Left lung (tissue), 10 donors: ENCODE results near the gene SIK3. TPM values are rescaled to one million over a fixed set of nuclear protein-coding genes. Genes with fewer than 3 reads are reported as not detected.
A peak's percentile ranks its signal among the peaks of the same experiment; 100 is the strongest.

Experiments
- ATAC-seq: fragments of 200-7000 bp; cut with Tn5 transposase; one replicate; pipeline ENCODE4 v1.9.1; 2020; ENCODE audit warnings: moderate library complexity
- DNase-seq, 4 donors: peaks; one replicate each; pipeline ENCODE4 v3.0.0-alpha.2; 2013 to 2020
- H3K27ac ChIP-seq, 2 donors: fragments of 200-600 bp; sonication (generic) in 1 of 2; one replicate each; pipeline versions ENCODE4 v1.5.0 to v1.8.0; 2020 to 2021
- H3K27me3 ChIP-seq, 2 donors: fragments of 200-600 bp; sonication (generic) in 1 of 2; one replicate each; pipeline versions ENCODE4 v1.5.0 to v1.8.0; 2020 to 2021
- H3K36me3 ChIP-seq, 2 donors: fragments of 200-600 bp; sonication (generic) in 1 of 2; one replicate each; pipeline versions ENCODE4 v1.5.0 to v1.8.0; 2020 to 2021
- H3K4me1 ChIP-seq, 2 donors: fragments of 200-600 bp; one replicate each; pipeline ENCODE4 v1.8.0; 2021
- H3K4me3 ChIP-seq, 2 donors: fragments of 200-600 bp; sonication (generic) in 1 of 2; one replicate each; pipeline versions ENCODE4 v1.5.0 to v1.8.0; 2020 to 2021; ENCODE audit warnings: mild to moderate bottlenecking in 1 of 2
- H3K9me3 ChIP-seq, 2 donors: fragments of 200-600 bp; sonication (generic) in 1 of 2; one replicate each; pipeline versions ENCODE4 v1.5.0 to v1.8.0; 2020 to 2021
- intact Hi-C, 2 donors: fragments of 100-400 bp; cut with DNase I; formaldehyde crosslinking; loops; one replicate each; pipeline versions ENCODE4 v1.11.2 to v1.14.2; 2022
- polyA plus RNA-seq, 6 donors: library from polyadenylated mRNA; unstranded; fragments of 120-200 nt; gene quantifications; one replicate each; pipeline ENCODE4 v1.2.1, GENCODE V29; 2013; ENCODE audit not compliant: insufficient read length in 6 of 6
- total RNA-seq, 2 donors: library from RNA; stranded (reverse); fragmentation: NEBNext Ultra II Directional; extraction: Animal tissue kit (Norgen Biotek cat#: 25700); gene quantifications; one replicate each; pipeline ENCODE4 v1.2.1, GENCODE V29; 2021
- TF ChIP-seq, protein P1 (sequence below), 2 donors: fragments of 200-600 bp; sonication (generic) in 1 of 2; IDR thresholded peaks; one replicate each; pipeline versions ENCODE4 v1.5.0 to v1.8.0; 2021; ENCODE audit warnings: antibody characterized with exemption in 2 of 2
- donor health status: DM: no; HTN: yes; CAD: no.
- donor health status: DM: no; HTN: no; CAD: no.

Gene SIK3
- total and polyA plus RNA-seq, 8 donors, result 28.0 to 49.6 (median 35.9) TPM

DNA sequence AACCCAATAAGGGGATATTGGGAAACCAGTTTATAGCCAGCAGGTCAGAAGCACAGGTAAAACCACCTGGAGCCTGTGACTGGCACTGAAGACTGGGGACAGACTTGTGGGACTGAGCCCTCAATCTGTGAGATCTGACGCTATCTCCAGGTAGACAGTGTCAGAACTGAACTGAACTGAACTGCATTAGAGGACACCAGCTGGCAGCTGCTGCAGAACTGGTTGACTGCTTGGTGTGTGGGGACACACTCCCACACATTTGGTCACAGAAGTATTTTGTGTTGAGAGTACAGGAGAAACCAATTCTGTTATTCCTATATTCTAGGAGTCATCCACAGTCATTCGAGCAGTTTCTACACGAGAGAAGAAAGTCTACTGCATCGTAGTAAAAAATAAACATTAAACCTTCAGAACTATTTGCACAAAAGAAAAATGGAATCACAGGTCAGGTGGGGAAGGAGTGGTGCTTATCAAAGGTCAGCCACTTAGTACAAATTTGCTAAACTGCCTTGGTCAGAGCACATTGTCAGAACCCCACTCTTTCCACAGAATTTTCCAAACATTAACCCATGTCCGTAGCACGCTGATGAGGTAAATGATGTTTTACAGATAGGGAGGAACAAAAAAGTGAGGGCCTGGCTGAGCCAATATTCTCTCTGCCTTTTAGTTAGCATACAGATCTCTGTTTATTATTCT is 77.2 kb downstream of the SIK3 start:
- Histone ChIP-seq H3K36me3 (no peaks in the 10 kb centered on the region), H3K27ac (no peak overlapping the region), H3K9me3 (no peaks in the 10 kb centered on the region), H3K4me1 (peaks cover 0 to 39% of the 10 kb centered on the region in 2 donors), H3K4me3 (no peak overlapping the region), H3K27me3 (no peaks in the 10 kb centered on the region)
- peak; percentile 52 for ATAC-seq
- intact Hi-C loops, result no loop called here
- TF ChIP-seq, protein P1, sequence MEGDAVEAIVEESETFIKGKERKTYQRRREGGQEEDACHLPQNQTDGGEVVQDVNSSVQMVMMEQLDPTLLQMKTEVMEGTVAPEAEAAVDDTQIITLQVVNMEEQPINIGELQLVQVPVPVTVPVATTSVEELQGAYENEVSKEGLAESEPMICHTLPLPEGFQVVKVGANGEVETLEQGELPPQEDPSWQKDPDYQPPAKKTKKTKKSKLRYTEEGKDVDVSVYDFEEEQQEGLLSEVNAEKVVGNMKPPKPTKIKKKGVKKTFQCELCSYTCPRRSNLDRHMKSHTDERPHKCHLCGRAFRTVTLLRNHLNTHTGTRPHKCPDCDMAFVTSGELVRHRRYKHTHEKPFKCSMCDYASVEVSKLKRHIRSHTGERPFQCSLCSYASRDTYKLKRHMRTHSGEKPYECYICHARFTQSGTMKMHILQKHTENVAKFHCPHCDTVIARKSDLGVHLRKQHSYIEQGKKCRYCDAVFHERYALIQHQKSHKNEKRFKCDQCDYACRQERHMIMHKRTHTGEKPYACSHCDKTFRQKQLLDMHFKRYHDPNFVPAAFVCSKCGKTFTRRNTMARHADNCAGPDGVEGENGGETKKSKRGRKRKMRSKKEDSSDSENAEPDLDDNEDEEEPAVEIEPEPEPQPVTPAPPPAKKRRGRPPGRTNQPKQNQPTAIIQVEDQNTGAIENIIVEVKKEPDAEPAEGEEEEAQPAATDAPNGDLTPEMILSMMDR (IDR thresholded peaks at IDR 0.05), result no peak
- DNase-seq, result no peak

DNA sequence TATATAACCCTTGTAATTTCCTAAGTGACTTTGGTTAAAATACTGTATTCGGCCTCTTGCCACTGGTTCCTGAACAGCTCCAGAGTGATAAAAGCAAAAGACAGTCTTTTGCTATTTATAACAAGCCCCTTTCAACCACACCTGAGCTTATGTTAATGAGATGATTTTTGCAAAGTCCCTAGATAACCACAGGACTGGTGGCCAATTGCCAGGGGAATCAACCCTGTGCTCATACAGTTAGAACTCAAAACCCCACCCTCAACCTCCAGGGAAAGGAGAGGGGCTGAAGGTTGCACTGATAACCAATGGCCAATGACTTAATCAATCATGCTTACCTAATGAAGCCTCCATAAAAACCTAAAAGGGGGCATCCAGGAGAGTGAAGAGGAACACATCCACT is 77.9 kb downstream of the SIK3 start:
- TF ChIP-seq, protein P1 (IDR thresholded peaks at IDR 0.05), result no peak
- no peaks in the 10 kb centered on the region for H3K9me3 ChIP-seq
- no peaks in the 10 kb centered on the region for H3K36me3 ChIP-seq
- intact Hi-C loops, result no loop called here
- DNase-seq (no peak), ATAC-seq (no peak)
- no peak overlapping the region for H3K4me3 ChIP-seq
- H3K27ac ChIP-seq, result no peak overlapping the region
- peaks cover 0 to 32% of the 10 kb centered on the region in 2 donors for H3K4me1 ChIP-seq
- no peaks in the 10 kb centered on the region for H3K27me3 ChIP-seq

DNA sequence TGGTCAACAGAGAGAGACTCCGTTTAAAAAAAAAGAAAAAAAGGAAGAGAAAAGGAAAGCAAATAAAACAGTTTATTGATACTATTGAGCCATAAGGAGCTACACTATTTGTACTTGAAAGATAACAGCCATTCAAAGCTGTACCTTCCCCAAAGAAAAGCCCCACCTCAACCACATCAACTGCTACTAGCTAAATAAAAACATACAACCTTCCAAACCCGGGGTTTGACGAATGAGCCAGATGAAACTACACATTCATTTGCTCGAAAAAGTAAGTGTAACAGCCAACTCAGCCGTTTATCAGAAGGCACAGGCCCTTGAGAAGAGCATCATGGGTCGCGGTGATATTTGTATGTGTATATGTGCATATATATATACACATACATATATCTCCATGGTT is 78.4 kb downstream of the SIK3 start:
- Histone ChIP-seq H3K4me1 (peaks cover 0 to 27% of the 10 kb centered on the region in 2 donors), H3K4me3 (no peak overlapping the region), H3K9me3 (no peaks in the 10 kb centered on the region), H3K36me3 (no peaks in the 10 kb centered on the region), H3K27ac (no peak overlapping the region), H3K27me3 (no peaks in the 10 kb centered on the region)
- no peak for DNase-seq
- ATAC-seq, result no peak
- intact Hi-C loops, result no loop called here
- TF ChIP-seq, protein P1 (IDR thresholded peaks at IDR 0.05), result no peak

DNA sequence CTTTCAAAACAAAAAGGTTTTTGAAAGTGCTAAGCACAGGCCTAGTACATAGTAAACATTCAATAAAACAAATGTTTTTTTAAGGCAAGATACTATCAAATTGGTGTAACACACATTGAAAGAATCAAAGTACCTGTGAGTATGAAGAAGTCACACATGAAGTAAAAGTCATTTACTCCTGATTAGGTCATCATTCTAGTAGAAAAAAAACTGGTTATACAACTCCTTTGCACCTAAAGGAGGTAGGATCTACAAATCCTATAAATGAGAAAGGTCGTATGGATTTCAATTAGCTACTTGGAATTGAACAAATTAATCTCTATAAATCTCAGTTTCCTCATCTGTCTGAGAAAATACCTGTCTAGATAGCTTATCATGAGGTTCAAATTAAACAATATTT is 80.8 kb downstream of the SIK3 start:
- ATAC-seq (no peak), DNase-seq (no peak)
- no peak overlapping the region for H3K27ac ChIP-seq
- intact Hi-C loops, result no loop called here
- H3K4me1 ChIP-seq, result peaks cover 0 to 18% of the 10 kb centered on the region in 2 donors
- TF ChIP-seq, protein P1 (IDR thresholded peaks at IDR 0.05), result no peak
- H3K27me3 ChIP-seq, result no peaks in the 10 kb centered on the region
- no peaks in the 10 kb centered on the region for H3K9me3 ChIP-seq
- H3K36me3 ChIP-seq, result no peaks in the 10 kb centered on the region
- no peak overlapping the region for H3K4me3 ChIP-seq

DNA sequence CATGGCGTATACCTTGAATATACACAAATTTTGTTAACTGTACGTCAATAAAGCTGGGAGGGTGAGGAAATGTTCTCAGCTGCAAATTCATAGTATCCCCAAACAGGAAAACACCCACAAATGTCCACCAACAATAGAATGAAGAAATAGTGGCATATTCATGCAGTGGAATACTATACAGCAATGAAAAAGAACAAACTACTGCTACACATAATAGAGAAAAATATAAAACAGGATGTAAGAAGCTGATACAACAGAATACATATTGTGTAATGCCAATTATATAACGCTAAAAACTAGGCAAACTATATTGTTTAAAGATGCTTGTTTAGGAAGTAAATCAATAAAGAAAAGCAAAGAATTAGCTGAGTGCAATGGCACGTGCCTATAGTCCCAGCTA is 81.5 kb downstream of the SIK3 start:
- ATAC-seq (no peak), DNase-seq (no peak)
- no peak overlapping the region for H3K4me3 ChIP-seq
- TF ChIP-seq, protein P1 (IDR thresholded peaks at IDR 0.05), result no peak
- H3K27ac ChIP-seq, result no peak overlapping the region
- no peaks in the 10 kb centered on the region for H3K36me3 ChIP-seq
- no peaks in the 10 kb centered on the region for H3K27me3 ChIP-seq
- peaks cover 0 to 17% of the 10 kb centered on the region in 2 donors for H3K4me1 ChIP-seq
- H3K9me3 ChIP-seq, result no peaks in the 10 kb centered on the region
- intact Hi-C loops, result no loop called here
